GM12875 (cell line): Measurements from ENCODE around the gene WASL.

Source experiments
- H3K4me3 ChIP-seq: one replicate; pipeline ENCODE4 v1.5.1; 2011; ENCODE audit warnings: low read depth, low read length, control low read depth
- CTCF ChIP-seq: IDR thresholded peaks from 2 replicates; pipeline ENCODE4 v1.5.1; 2011; ENCODE audit warnings: low read depth, mild to moderate bottlenecking, control low read depth, inconsistent platforms, low read length, moderate library complexity, borderline replicate concordance; ENCODE audit not compliant: insufficient read depth

WASL gene

GRCh38 chr7:123712619-123713018 is 36.2 kb downstream of the WASL start:
- TF ChIP-seq CTCF, result no peak

GRCh38 chr7:123711832-123712293 is 36.9 kb downstream of the WASL start:
- no peak overlapping the region for H3K4me3 ChIP-seq
- TF ChIP-seq CTCF, result no peak

More at GRCh38 chr7:123712619-123713018, 36.2 kb downstream of the WASL start:
- H3K4me3 ChIP-seq, result no peak overlapping the region

- no peak for TF ChIP-seq CTCF
- H3K4me3 ChIP-seq, result no peak overlapping the region
Measured at GRCh38 chr7:123710683-123711082, 38.1 kb downstream of the WASL start.

GRCh38 chr7:123709525-123709924 is 39.3 kb downstream of the WASL start:
- H3K4me3 ChIP-seq, result no peak overlapping the region
- no peak for TF ChIP-seq CTCF

- H3K4me3 ChIP-seq, result no peak overlapping the region
- TF ChIP-seq CTCF, result no peak
Measured at GRCh38 chr7:123705211-123705901, 43.4 kb downstream of the WASL start.

- no peak for TF ChIP-seq CTCF
- no peak overlapping the region for H3K4me3 ChIP-seq
Measured at GRCh38 chr7:123695944-123696677, 52.7 kb downstream of the WASL start.

- no peak for TF ChIP-seq CTCF
- no peak overlapping the region for H3K4me3 ChIP-seq
Measured at GRCh38 chr7:123692471-123692877, 56.3 kb downstream of the WASL start.
